ENCODE results near the gene CCDC192.
"Not testable (repeated sequence)": the region's sequence is repeated elsewhere in the genome, so short reads cannot be mapped to it uniquely, and the experiment has no call there.

The CCDC192 gene

GRCh38 chr5:127697894-127698600 lies 5.1 kb upstream of the CCDC192 start:
- DNase-seq (ENCODE audit: low read depth in 3 of 3): no peak

DNA sequence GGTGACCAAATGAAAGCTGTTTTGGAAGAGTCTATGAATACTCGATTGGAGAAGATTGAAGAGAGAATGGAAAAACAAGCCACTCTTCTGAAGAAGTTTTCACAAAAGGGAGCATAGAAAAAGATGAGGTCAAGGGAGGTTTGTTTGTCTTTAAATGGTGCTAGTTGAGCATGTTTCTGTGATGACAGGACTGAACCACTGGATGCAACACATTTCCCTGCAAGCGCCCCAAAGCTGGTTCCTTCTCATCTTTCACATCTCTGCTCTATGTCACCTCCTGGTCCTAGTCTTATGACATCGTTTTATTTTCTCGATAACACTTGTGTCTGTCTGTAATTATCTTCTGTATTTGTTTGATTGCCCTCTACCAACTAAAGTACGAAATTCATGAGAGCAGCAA lies 3.8 kb upstream of the CCDC192 start:
- no peak for DNase-seq (ENCODE audit: low read depth in 3 of 3)

- no peak for DNase-seq (ENCODE audit: low read depth in 3 of 3)
These were observed 2.9 kb upstream of the CCDC192 start for GRCh38 chr5:127700237-127700766.

GRCh38 chr5:127702434-127702833 lies 757 bp upstream of the CCDC192 start:
- no peak for DNase-seq (ENCODE audit: low read depth in 3 of 3)

DNA sequence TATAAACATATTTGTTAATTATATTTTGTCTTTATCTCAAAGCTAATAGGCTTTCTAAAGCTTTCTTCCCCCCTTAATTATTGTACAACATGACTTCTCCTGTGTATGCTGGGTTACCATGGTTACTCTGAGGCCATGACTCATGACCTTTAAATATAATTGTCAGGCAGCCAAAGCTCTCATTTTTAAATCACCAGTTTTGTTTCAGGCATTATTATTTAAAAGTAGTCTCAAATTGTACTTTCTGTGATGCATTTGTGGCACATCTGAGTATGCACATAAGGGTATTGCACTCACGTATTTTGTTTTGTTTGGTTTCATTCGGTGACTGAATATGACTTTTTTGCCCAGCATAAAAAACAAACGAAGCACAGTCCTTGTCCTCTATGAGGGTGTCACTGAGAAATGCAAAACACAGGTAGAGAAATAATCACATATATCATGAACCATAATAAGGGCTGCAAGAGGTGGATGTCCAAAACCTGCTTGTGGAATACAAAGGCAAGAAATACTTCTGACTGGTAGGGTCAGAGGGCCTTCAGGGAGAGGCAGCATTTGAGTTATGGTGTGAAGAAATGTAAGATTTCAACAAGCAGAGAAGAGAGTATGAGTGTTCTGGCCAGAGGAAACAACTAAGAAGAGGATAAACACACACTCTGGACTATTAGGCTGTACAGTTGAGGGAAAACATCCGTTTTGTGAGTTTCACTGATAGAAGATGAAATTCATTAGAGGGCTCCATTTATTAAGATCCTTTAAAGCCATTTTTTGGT lies 2.1 kb downstream of the CCDC192 start:
- no peak for DNase-seq (ENCODE audit: low read depth in 3 of 3)

GRCh38 chr5:127706691-127707090 lies 3.5 kb downstream of the CCDC192 start:
- DNase-seq (ENCODE audit: low read depth in 3 of 3): no peak

DNA sequence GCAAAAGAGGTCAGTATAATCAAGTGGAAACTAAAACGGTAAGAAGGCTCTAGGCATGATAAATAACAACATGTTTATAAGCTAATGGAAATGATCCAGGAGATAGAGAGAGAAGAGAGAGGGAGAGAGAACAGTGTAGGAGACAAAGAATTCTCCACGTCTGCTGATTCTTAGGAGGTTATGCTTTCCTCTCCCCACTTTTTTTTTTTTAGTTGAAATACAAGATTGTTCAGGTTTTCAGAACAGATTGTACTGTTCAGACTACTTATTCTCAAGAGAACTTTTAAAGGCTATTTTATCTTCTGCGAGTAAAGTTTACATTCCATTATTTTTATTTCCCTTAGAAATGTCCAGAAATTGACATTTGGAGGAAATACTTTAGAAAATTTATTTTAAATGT lies 4.0 kb downstream of the CCDC192 start:
- DNase-seq (ENCODE audit: low read depth in 3 of 3): no peak

DNA sequence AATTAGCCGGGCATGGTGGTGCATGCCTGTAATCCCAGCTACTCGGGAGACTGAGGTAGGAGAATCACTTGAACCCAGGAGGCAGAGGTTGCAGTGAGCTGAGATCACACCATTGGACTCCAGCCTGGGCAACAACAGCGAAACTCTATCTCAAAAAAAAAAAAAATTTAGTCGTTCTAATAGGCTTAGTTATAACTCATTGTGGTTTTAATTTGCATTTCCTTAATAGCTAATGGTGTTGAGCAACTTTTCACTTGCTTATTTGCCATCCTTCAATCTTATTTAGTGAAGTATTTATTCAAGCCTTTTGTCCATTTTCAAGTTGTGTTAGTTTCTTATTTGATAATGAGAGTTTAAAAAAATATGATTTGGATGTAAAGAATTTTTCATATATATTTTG lies 9.9 kb downstream of the CCDC192 start:
- not testable (repeated sequence) for DNase-seq (ENCODE audit: low read depth in 3 of 3)

- DNase-seq (ENCODE audit: low read depth in 3 of 3): no peak
These were observed 15.0 kb downstream of the CCDC192 start for GRCh38 chr5:127718181-127718580.

DNA sequence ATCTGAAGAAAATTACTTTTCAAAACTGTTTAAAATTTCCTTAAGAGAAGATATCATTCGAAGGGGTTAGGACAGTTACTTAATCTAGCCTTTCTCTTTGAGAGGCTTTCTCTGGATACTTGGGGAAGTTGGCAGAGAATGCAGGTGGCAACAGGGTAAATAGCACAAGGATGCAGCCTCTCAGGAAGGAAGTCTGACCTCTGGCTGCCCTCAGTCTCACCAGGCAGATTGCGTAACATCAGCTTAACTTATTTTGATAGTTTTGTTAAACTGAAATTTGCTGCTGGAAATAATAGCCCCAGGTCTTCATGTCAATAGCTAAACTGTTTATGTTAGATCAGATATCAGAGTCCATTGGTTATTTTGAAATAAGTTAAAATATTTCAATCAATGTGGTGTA lies 20.4 kb downstream of the CCDC192 start:
- DNase-seq (ENCODE audit: low read depth in 3 of 3): no peak

- no peak for DNase-seq (ENCODE audit: low read depth in 3 of 3)
These were observed 22.5 kb downstream of the CCDC192 start for GRCh38 chr5:127725673-127726072.

DNA sequence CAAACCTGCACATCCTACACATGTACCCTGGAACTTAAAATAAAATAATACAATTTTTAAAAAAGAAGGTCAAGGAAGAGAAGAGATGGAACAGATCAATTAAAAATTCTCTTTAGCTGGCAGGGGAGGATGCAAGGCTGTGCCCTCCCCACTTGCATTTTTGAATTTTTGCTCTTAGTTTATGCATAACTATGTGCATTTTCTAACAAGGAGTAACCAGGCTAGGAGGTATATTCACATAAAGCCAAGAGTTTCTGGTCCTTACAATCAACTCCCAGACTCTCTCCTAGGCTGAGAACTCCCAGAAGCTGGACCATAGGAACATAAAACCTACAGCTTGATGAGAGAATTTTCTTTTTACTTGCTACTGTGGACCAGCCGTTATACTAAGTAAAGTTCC lies 29.8 kb downstream of the CCDC192 start:
- DNase-seq (ENCODE audit: low read depth in 3 of 3): no peak

DNA sequence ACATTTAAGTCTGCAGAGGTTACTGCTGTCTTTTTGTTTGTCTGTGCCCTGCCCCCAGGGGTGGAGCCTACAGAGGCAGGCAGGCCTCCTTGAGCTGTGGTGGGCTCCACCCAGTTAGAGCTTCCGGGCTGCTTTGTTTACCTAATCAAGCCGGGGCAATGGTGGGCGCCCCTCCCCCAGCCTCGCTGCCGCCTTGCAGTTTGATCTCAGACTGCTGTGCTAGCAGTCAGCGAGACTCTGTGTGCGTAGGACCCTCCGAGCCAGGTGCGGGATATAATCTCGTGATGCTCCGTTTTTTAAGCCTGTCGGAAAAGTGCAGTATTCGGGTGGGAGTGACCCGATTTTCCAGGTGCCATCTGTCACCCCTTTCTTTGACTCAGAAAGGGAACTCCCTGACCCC lies 36.2 kb downstream of the CCDC192 start:
- not testable (repeated sequence) for DNase-seq (ENCODE audit: low read depth in 3 of 3)

DNA sequence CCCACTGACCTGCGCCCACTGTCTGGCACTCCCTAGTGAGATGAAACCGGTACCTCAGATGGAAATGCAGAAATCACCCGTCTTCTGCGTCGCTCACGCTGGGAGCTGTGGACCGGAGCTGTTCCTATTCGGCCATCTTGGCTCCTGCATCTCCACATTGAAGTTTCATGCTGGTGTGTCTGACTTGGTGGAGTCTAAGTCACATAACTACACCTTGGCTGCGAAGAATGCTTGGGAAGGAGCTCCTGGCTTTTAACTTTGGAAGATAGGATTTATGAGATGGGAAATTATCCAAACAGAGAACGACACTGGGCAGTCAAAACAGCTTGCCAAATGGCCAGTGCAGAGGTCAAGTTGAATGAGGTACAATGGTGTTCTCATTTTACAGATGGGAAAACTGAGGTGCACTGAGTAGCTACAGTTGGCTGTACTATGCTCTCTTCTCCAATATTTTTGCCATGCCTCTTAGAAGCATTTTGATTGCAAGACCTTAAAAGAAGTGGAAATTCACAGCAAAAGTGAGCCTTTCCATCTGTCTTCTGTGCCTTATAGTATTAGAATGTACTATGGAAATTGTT lies 36.7 kb downstream of the CCDC192 start:
- no peak for DNase-seq (ENCODE audit: low read depth in 3 of 3)

- DNase-seq (ENCODE audit: low read depth in 3 of 3): no peak
These were observed 38.2 kb downstream of the CCDC192 start for GRCh38 chr5:127741412-127741811.

- DNase-seq (ENCODE audit: low read depth in 3 of 3): no peak
These were observed 41.0 kb downstream of the CCDC192 start for GRCh38 chr5:127744241-127744640.

GRCh38 chr5:127746756-127747155 lies 43.6 kb downstream of the CCDC192 start:
- DNase-seq (ENCODE audit: low read depth in 3 of 3): no peak

DNA sequence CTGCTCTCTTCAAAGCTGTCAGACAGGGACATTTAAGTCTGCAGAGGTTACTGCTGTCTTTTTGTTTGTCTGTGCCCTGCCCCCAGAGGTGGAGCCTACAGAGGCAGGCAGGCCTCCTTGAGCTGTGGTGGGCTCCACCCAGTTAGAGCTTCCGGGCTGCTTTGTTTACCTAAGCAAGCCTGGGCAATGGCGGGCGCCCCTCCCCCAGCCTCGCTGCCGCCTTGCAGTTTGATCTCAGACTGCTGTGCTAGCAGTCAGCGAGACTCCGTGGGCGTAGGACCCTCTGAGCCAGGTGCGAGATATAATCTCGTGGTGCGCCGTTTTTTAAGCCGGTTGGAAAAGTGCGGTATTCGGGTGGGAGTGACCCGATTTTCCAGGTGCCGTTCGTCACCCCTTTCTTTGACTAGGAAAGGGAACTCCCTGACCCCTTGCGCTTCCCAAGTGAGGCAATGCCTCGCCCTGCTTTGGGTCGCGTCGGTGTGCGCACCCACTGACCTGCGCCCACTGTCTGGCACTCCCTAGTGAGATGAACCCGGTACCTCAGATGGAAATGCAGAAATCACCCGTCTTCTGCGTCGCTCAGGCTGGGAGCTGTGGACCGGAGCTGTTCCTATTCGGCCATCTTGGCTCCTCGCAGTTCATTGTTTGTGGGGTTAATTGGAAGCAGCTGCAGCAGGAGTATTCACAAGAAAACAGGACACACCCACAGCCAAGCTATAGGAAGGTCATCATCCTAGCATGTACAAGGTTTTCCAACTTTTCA lies 49.5 kb downstream of the CCDC192 start:
- DNase-seq (ENCODE audit: low read depth in 3 of 3): not testable (repeated sequence)

DNA sequence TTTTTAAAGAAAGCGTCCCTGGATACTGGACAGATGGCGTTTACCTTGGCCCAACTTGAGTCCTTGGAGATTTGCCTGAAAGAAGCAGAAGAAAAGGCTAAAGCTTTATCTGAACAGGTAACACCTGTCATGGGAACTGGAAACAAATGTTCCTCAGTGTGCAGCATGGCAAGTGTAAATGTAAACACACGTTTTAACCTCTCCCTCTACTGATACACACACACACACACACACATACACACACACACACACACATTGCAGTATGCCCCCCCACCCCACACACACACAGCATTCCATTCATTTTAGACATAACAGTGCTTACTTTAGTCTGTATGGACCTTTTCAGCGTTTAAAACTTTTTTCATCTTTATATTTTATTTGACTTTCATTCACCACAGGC lies 51.1 kb downstream of the CCDC192 start:
- no peak for DNase-seq (ENCODE audit: low read depth in 3 of 3)

GRCh38 chr5:127754706-127755105 lies 51.5 kb downstream of the CCDC192 start:
- DNase-seq (ENCODE audit: low read depth in 3 of 3): no peak

DNA sequence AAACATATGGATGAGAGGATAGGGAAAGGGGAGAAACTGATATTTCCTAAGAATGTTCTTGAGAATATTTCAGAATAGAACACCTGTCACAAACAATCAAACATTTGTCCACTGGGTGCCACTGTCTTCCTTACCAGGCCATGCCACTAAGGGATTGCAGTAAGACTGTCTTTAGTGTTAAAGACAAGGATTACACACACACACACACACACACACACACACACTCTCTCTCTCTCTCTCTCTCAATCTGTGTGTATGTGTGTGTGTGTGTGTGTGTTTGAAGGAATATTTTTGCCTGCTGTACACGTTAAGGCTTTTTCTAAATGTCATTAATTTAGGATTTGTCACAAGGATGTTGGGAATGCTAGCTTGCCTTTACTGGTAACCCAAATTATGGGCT lies 54.4 kb downstream of the CCDC192 start:
- DNase-seq (ENCODE audit: low read depth in 3 of 3): no peak

- no peak for DNase-seq (ENCODE audit: low read depth in 3 of 3)
These were observed 55.6 kb downstream of the CCDC192 start for GRCh38 chr5:127758766-127759283.
